Stomach (tissue), 4 donors: ENCODE results near the gene NXN.

Experiments used
- CTCF ChIP-seq, 7 experiments: fragments of 450-650 bp in 4 of 7; fragments of 200-600 bp in 3 of 7; sonication (generic) in 3 of 7; IDR thresholded peaks; one replicate each; pipeline ENCODE4 v1.5.1; 2016 to 2019; ENCODE audit warnings: antibody characterized with exemption in 7 of 7, control low read depth in 2 of 7, mild to moderate bottlenecking in 1 of 7
- EP300 ChIP-seq: sonication (generic); formaldehyde crosslinking; IDR thresholded peaks from one replicate; pipeline ENCODE4 v1.6.1; 2017; ENCODE audit warnings: antibody characterized with exemption
- POLR2A ChIP-seq, 4 donors: fragments of 450-650 bp; IDR thresholded peaks; one replicate each; pipeline ENCODE4 v1.6.1; 2016; ENCODE audit warnings: antibody characterized with exemption in 4 of 4, control low read depth in 2 of 4, mild to moderate bottlenecking in 1 of 4, moderate library complexity in 1 of 4
- POLR2AphosphoS5 ChIP-seq, 3 donors: sonication (generic); formaldehyde crosslinking; IDR thresholded peaks; one replicate each; pipeline ENCODE4 v1.6.1; 2016; ENCODE audit warnings: antibody characterized with exemption in 3 of 3

DNA sequence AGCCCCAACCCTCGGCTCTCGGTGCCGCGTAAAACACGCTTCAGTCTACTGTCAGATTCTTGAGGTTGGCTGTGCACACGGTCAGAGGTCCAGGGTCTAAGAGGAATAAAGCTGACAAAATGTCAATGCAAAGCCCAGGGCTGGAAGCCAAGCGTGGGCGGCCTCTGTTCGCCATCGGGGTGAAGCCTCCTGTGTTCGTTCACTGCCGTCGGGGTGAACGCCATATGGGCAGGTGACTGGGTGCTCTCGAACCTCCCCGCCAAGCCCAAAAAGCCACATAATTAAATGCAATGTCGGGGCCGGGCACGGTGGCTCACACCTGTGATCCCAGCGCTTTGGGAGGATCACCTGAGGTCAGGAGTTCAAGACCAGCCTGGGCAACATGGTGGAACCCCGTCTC lies 152.8 kb downstream of the NXN start:
- TF ChIP-seq CTCF (IDR thresholded peaks at IDR 0.05) (no peak), POLR2A (IDR thresholded peaks at IDR 0.05) (no peak), EP300 (no peak), POLR2AphosphoS5 (IDR thresholded peaks at IDR 0.05) (no peak)
